ENCODE data around the gene SIGLEC11. TPM values are rescaled to one million over a fixed set of nuclear protein-coding genes. Genes with fewer than 3 reads are reported as not detected.
"Not testable (repeated sequence)": the region's sequence is repeated elsewhere in the genome, so short reads cannot be mapped to it uniquely, and the experiment has no call there.

The SIGLEC11 gene
- total and polyA plus RNA-seq, 4 donors: 0.49 to 8.9 (median 3.3) TPM

DNA sequence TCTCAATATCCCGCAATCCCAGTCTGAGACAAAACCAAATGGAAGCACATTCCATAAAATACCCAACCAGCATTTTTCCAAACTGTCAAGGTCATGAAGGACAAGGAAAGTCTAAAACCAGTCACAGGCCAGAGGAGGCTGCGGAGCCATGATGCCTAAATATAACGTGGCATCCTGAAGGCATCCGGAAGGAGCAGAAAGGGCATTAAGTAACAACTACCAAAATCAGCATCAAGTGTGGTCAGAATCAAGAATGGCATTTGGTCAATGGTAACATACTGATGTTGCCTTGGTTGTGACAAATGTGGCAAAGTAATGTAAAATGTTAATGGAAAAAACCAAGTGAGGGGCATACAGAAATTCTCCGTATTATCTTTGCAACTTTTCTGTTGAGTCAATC is 35.5 kb downstream of the SIGLEC11 start:
- no peak overlapping the region for H3K4me3 ChIP-seq (ENCODE audit: low read depth in 1 of 3, low read length in 3 of 3)
- WGBS: 97% methylated on average over 5 of the region's 5 CpGs
- no peak for DNase-seq (ENCODE audit: low spot score)
- H3K36me3 ChIP-seq (ENCODE audit: control insufficient read depth in 4 of 4, insufficient read depth in 3 of 4, low read depth in 1 of 4, low read length in 3 of 4): no peaks in the 10 kb centered on the region
- H3K9ac ChIP-seq (ENCODE audit: low read depth in 1 of 2, low read length in 2 of 2): no peak overlapping the region
- H3K27me3 ChIP-seq (ENCODE audit: control insufficient read depth in 4 of 4, insufficient read depth in 4 of 4, low read length in 3 of 4): no peaks in the 10 kb centered on the region
- H3K9me3 ChIP-seq (ENCODE audit: control insufficient read depth in 4 of 4, low read length in 3 of 4): no peaks in the 10 kb centered on the region
- H3K27ac ChIP-seq (ENCODE audit: low read depth in 1 of 2, low read length in 2 of 2): peak overlapping the region; percentile 96
- H3K4me1 ChIP-seq (ENCODE audit: control insufficient read depth in 4 of 4, insufficient read depth in 4 of 4, low read length in 3 of 4): peaks cover 14 to 48% (median 35%) of the 10 kb centered on the region in 4 donors
- TF ChIP-seq RAD21 (IDR thresholded peaks at IDR 0.05): no peak
- no peak for TF ChIP-seq JUND (IDR thresholded peaks at IDR 0.05)
- no peak for TF ChIP-seq FOXA1 (IDR thresholded peaks at IDR 0.05)
- TF ChIP-seq ZBTB33 (IDR thresholded peaks at IDR 0.05): no peak
- no peak for TF ChIP-seq HNF4G (IDR thresholded peaks at IDR 0.05)
- TF ChIP-seq HNF4A (conservative IDR thresholded peaks at IDR 0.05): no peak
- TF ChIP-seq TAF1 (conservative IDR thresholded peaks at IDR 0.05): no peak
- no peak for TF ChIP-seq RXRA (IDR thresholded peaks at IDR 0.05)
- TF ChIP-seq FOXA2 (IDR thresholded peaks at IDR 0.05): no peak
- no peak for TF ChIP-seq EGR1 (IDR thresholded peaks at IDR 0.05; ENCODE audit: low read depth in 2 of 2)
- TF ChIP-seq, protein P1, sequence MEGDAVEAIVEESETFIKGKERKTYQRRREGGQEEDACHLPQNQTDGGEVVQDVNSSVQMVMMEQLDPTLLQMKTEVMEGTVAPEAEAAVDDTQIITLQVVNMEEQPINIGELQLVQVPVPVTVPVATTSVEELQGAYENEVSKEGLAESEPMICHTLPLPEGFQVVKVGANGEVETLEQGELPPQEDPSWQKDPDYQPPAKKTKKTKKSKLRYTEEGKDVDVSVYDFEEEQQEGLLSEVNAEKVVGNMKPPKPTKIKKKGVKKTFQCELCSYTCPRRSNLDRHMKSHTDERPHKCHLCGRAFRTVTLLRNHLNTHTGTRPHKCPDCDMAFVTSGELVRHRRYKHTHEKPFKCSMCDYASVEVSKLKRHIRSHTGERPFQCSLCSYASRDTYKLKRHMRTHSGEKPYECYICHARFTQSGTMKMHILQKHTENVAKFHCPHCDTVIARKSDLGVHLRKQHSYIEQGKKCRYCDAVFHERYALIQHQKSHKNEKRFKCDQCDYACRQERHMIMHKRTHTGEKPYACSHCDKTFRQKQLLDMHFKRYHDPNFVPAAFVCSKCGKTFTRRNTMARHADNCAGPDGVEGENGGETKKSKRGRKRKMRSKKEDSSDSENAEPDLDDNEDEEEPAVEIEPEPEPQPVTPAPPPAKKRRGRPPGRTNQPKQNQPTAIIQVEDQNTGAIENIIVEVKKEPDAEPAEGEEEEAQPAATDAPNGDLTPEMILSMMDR (IDR thresholded peaks at IDR 0.05; ENCODE audit: low read depth, low read length, missing input control): no peak
- no peak for TF ChIP-seq GABPA (IDR thresholded peaks at IDR 0.05 in 1 of 2, conservative IDR thresholded peaks at IDR 0.05 in 1 of 2)
- TF ChIP-seq, protein P2, sequence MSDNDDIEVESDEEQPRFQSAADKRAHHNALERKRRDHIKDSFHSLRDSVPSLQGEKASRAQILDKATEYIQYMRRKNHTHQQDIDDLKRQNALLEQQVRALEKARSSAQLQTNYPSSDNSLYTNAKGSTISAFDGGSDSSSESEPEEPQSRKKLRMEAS (IDR thresholded peaks at IDR 0.05): no peak
- no peak for TF ChIP-seq NR2F2 (IDR thresholded peaks at IDR 0.05)
- no peak for TF ChIP-seq YY1 (IDR thresholded peaks at IDR 0.05)

GRCh38 chr19:49924881-49925210 is 36.1 kb downstream of the SIGLEC11 start:
- not testable (repeated sequence) for H3K27me3 ChIP-seq (ENCODE audit: control insufficient read depth in 4 of 4, insufficient read depth in 4 of 4, low read length in 3 of 4); H3K9me3 ChIP-seq (ENCODE audit: control insufficient read depth in 4 of 4, low read length in 3 of 4); DNase-seq (ENCODE audit: low spot score); H3K36me3 ChIP-seq (ENCODE audit: control insufficient read depth in 4 of 4, insufficient read depth in 3 of 4, low read depth in 1 of 4, low read length in 3 of 4)
- Histone ChIP-seq H3K4me3 (ENCODE audit: low read depth in 1 of 3, low read length in 3 of 3) (peak overlapping the region in 1 of 3 donors; percentile 54), H3K4me1 (ENCODE audit: control insufficient read depth in 4 of 4, insufficient read depth in 4 of 4, low read length in 3 of 4) (peaks cover 13 to 49% (median 34%) of the 10 kb centered on the region in 4 donors), H3K9ac (ENCODE audit: low read depth in 1 of 2, low read length in 2 of 2) (peak overlapping the region in 1 of 2 donors; percentile 48), H3K27ac (ENCODE audit: low read depth in 1 of 2, low read length in 2 of 2) (peak overlapping the region; percentile 96)
- TF ChIP-seq, protein P2 (IDR thresholded peaks at IDR 0.05): peak; percentile 64
- TF ChIP-seq, protein P3, sequence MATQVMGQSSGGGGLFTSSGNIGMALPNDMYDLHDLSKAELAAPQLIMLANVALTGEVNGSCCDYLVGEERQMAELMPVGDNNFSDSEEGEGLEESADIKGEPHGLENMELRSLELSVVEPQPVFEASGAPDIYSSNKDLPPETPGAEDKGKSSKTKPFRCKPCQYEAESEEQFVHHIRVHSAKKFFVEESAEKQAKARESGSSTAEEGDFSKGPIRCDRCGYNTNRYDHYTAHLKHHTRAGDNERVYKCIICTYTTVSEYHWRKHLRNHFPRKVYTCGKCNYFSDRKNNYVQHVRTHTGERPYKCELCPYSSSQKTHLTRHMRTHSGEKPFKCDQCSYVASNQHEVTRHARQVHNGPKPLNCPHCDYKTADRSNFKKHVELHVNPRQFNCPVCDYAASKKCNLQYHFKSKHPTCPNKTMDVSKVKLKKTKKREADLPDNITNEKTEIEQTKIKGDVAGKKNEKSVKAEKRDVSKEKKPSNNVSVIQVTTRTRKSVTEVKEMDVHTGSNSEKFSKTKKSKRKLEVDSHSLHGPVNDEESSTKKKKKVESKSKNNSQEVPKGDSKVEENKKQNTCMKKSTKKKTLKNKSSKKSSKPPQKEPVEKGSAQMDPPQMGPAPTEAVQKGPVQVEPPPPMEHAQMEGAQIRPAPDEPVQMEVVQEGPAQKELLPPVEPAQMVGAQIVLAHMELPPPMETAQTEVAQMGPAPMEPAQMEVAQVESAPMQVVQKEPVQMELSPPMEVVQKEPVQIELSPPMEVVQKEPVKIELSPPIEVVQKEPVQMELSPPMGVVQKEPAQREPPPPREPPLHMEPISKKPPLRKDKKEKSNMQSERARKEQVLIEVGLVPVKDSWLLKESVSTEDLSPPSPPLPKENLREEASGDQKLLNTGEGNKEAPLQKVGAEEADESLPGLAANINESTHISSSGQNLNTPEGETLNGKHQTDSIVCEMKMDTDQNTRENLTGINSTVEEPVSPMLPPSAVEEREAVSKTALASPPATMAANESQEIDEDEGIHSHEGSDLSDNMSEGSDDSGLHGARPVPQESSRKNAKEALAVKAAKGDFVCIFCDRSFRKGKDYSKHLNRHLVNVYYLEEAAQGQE (IDR thresholded peaks at IDR 0.05): peak; percentile 55
- 47% methylated on average over 13 of the region's 13 CpGs for WGBS

Measured in liver (tissue), 9 donors.